GM19240 (cell line): ENCODE results near the gene PRDM16.
"Not testable (repeated sequence)": the region's sequence is repeated elsewhere in the genome, so short reads cannot be mapped to it uniquely, and the experiment has no call there.

Source experiments
- DNase-seq: peaks from one replicate; pipeline ENCODE4 v3.0.0; 2011; ENCODE audit warnings: low spot score; ENCODE audit not compliant: insufficient read length

The PRDM16 gene

DNA sequence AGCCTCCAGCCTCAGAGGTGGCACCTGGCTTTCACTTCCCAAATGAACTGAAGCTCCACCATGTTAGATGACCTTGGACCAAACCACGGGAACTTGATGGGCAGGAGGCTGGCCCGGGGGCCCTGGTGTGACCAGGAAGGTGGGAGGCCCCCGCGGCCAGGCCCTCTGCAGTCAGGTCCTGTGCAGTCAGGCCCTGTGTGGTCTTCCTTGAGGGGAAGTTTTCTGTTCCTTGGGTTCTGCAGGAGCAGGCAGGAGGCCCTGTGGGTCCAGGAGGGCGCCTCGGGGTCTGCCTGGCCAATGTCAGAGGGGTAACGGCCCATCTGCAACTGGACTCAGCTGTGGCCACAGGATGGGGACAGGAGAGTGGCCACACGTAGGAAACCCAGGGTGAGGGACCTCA lies 13.0 kb downstream of the PRDM16 start:
- DNase-seq: no peak

DNA sequence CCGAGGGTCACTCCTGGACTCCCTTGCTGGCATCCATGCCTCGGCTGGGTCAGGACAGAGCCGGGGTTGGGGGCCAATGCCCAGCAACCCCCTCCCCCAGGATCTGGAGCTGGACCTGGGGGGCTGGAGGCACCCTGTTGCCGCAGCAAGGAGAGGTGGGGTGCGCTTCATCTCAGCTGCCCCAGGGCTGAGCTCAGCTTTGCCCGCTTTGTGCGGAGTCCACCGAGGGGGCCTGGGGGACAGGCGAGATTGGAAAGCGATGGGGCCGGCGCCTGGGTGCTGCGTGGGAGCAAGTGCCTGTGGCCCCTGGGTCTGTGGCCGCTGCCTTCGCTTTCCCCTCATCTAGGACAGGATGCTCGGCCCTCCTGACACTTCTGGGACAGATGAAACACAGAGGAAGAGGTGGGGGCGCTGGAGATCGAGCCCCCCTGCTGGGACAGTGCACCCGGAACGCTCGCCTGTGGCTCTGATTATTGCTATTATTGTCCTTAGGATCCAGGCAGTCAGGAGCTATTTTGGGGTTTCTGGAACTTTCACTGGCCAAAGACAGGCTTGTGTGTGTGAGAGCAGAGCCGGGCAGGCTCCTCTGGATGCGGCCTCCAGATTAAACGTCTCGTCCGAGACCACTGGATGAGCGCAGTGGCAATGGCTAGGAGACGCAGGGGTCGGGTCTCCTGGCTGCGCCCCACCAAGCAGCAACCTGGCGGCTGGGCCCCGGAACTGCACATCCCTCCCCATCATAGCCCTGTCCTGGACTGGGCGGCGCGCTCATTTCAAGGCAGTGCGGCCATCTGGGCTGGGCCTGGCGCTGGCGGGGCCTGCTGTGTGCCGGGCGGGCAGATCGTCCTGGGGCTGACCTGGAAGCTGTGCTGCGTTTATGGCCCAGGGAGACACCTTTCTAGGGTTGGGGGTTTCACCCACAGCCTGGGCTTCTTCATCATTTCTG lies 13.8 kb downstream of the PRDM16 start:
- no peak for DNase-seq

DNA sequence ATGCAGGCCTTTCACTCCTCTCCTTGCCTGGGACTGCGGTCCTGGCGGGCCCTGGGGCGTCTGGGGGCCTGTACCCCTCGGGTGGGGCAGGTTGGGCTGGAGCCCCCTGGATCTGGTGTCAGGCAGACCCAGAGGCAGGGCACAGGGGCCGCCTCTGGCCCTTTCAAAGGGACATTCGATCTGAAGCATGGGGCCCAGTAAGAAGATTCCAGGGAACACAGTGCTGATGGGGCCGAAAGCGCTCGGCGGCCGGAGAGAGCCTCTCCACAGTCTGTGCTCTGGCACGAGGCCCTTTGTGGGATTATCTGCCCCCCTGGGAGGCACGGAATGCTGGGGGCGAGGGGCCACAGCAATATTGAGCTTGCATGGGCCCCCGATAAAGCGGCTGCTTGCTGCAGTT lies 15.2 kb downstream of the PRDM16 start:
- DNase-seq: no peak

DNA sequence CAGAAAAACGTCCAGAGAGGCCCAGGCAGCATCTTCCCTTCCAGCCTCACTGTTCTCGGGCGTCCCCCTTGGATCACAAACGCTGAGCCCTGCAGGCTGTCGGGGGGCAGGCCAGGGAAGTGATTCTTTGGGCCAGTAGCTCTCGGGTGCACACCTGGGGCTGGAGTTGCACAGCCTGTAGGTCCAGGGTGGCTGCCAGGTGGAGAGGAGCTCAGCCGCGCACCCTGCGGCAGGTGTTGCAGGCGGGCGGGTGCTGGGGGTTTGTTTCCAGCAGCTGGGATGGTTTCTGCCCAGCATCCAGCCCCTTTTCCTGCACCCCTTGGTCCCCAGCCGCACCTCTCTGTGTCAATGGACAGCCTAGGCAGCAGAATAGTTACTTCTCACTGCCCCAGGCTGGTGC lies 15.7 kb downstream of the PRDM16 start:
- DNase-seq: no peak

DNA sequence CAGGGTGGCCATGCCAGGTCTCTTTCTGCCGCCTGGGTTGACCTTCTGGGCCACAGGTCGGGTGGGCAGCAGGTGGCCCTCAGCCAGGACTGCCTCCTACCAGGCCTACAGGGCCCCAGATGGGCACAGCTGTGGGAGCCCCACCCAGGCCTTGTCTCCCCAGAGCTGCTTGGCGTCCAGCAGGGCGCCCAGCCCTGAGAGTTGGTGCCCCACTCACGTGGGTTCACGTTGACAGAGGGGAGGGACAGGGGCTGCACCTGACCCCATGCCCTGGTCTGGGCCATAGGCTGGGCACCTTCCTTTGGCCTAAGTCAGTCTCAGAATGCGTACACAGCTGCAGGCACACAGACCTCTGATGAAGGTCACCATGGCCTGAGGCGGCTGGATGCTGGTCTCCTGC lies 16.7 kb downstream of the PRDM16 start:
- DNase-seq: no peak

DNA sequence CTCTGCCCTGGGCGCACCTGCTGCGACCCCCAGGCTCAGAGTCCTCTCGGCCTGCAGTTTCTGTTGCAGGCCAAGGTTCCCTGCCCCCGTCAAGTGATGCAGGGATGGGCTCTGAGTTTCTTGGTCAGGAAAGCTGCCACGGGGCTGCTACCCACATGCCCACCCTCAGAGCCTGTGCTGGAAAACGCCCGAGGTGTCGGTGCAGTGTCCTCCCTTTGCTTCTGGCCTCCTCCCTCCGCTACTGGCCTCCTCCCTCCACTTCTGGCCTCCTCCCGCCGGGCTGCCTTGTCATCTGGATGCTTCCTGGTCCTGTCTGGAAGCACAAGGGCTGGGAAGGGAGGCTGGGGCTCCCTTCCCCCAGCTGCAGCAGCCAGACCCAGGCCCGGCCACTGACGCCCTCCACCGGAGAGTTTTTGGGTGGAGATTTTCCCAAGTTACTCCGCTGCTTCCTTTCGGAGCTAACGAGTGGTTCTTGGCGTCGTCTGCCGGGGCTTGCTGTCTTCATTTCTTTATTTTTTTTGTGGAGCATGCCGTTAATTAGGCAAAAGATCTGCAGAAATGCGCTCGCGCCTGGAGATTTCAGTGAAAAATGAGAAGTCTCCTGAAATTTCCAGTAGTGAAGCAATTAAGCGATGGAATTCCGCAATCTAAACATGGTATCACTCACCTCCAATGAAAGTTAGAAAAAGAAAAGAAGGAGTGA lies 17.4 kb downstream of the PRDM16 start:
- DNase-seq: no peak

DNA sequence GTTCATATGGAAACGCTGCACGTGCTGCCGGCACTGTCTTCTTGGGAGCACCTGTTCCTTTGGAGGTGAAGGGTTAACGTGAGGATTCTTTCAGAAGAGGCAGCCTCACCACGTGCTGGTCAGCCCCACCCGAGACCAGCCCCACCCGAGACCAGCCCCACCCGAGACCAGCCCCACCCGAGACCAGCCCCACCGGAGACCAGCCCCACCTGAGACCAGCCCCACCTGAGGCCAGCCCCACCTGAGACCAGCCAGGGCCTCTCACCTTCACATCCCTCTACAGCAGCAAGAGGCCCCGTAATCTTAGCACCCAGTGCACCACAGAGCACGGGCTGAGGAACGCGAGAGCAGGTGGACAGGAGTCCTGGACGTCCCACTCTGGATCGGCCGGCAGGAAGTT lies 18.0 kb downstream of the PRDM16 start:
- DNase-seq: no peak

DNA sequence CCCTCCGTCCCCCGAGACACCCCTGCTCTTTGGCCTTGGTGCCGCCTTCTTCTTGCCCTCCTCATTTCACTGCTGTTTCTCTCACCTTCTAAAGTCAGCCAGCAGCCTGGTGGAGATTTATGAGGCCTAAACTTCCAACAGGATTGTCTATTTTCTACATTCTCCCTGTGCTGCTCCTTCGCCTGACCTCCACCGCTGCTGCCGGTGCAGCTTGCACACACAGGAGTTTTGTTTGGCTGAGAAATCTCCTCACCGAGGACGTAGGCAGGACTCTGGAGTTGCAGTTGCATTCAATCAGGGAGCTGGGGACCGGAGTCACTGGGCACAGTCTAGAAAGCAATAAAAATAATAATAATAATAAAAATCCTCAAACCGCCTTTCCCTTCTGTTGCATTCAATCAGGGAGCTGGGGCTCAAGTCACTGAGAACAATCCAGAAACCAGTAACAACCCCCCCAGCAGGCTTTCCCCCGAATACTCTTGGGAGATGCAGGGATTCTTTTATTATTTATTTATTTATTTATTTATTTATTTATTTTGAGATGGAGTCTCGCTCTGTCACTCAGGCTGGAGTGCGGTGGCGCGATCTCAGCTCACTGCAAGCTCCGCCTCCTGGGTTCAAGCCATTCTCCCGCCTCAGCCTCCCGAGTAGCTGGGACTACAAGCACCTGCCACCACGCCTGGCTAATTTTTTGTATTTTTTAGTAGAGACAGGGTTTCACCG lies 19.1 kb downstream of the PRDM16 start:
- not testable (repeated sequence) for DNase-seq

DNA sequence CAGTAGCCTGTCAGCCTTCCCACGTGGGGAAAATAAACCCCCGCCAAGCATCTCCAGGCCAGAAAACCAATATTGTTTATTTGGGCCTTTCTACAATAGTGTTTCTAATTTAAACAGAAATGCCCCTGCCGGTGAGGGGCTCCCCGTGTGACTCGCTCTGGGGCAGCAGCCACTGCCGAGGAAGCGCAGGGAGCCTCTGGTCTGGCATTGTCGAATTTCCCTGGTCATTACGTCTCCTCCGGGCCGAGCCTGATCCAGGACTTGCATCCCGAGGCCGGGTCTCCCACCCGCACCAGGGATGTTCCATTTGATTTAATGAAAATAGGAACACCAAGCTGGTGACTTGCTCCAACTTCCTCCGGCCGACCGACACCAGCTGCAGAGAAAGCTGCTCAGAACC lies 20.5 kb downstream of the PRDM16 start:
- no peak for DNase-seq

DNA sequence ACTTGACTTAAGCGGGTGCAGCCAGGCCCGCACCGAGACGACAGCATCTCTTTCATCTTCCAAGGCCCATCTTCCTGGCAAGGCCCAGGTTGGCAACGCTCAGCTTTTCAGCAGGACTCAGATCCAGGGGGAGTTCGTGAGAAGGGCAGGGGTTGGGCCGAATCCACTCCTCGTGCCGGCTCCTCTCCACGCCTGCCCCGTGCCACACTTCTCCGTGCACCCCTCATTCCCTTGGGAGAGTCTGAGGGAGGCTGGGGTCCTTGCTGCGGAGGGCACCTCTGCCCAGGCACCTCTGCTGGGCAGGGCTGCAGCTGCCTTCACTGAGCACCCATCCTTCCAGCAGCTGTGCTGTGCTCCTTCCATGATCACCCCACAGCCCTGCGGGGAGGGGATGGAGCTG lies 22.3 kb downstream of the PRDM16 start:
- DNase-seq: no peak

DNA sequence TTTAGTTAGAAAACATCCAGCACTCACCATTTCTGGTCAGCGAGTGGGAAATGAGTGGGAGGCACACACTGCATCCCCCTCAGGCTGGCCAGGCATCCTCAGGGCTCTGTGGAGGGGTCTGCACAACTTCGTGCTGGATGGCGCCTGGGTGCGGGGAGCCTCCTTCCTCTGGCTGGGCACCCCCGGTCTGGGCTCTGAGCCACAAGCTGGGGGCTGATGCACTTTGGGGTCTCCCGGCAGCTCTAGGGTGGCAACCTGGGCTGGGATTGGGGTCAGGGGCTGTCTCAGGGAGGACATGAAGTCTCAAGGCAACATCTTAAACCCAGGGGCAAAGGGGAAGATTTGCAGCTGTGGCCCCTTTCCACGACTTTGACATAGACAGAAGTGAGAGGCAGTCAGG lies 23.5 kb downstream of the PRDM16 start:
- no peak for DNase-seq

DNA sequence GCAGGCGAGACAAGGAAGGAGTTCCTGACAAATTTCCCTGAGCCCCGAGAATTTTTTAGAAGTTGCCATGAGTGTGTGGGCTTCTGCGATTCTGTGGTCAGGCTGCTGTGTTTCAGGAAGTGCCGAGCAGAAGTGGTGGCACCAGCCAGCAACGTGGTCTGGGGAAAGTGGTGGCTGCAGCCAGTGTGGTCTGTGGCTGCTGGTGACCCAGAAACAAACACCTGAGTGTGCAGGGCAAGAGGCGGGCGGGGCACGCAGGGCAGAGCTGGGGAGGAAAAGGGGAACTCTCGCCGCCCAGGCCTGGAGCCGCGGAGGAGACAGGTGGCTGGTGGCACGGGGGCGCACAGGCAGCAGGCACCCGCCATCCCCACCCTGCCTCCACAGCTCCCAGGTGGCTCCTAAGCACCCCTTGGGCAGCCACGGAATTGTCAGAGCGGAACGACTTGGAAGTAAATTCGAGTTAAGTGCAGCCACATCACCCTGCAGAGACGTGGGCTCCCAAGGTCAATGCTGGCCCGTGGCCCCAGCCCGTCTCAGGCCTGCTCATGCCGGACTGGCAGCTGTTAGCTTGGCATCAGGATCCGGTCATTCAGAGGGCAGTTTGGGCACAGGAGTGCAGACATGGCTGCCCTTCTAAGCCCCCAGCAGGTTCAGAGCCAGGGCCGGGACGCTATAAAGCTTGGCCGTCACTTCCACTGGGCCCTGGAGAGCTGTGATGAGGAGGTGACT lies 25.1 kb downstream of the PRDM16 start:
- DNase-seq: no peak

DNA sequence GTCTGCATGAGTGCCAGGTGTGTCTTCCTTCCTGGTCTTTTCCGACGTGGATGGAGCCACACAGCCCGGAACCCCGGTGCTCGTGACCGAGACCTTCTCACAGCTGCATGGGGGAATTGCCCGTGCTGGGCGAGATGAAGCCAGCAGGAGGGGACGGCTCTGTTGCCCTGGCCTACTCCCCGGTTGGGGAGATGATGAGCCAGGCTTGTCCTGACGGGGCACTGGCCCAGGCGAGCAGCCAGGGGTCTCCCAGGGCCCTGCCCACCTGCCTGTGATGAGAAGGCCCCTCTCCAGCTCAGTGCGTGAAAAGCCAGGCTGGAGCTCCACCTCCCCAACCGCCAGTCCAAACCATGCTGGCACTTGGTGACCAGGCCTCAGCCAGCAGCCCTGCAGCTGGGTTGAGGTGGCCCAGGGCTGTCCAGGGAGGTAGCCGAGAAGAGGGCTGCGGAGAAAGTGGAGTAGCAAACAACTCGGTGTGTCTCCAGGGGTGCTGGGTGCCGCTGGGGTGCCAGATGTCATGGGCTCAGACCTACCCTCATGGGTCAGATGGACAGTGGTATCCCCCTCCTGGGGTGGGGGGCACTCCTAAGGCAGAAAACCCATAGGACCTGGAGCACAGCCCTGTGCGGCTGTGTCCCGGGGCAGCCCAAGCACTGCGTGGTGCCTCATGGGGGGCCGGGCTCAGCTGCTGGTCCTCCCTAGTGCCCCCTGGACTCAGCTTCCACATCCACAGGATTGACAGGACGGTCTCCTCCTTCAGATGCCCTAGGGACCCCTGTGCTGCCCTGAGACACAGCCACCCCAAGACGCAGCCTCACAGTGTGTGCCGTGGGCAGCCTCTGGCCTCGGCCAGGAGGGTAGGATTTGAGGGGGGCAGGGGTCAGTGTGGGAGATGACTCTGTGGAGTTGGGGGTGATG lies 26.1 kb downstream of the PRDM16 start:
- no peak for DNase-seq

DNA sequence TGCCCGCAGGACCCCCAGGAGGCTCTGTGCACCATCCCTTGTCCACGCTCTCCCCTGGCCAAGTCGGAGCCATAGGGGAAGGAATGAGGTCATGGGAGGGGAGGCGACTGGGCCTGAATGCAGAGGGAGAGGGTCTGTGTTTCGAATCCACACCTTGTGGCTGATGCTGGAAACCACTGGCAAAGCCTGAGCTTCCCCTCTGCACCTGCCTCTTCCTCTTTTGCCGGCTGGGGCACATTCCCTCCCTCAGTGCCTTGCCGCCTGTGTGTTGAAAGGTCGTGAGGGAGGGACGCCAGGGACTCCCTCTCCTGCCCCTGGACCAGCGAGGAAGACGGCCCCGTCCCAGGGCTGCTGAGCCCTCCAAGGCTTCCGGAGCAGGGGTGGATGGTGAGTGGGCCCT lies 27.3 kb downstream of the PRDM16 start:
- DNase-seq: no peak

DNA sequence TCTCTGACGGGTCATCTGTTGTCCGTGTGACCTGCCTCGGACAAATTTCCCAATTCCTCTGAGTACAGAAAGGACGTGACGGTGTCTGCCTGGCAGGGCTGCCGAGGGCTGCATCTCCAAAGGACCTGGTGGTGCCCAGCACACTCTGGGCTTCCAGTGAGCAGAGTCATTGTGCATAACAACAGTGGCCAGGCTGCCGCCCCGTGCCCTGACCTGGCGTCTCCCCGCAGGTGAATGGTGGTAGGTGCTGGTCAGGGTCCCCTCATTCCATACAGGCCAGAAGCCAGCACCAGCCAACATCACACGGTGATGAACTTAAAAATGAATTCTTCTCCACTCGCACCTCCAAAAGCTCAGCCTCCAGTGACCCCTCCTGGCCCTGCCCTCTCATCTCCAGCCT lies 28.2 kb downstream of the PRDM16 start:
- DNase-seq: no peak

DNA sequence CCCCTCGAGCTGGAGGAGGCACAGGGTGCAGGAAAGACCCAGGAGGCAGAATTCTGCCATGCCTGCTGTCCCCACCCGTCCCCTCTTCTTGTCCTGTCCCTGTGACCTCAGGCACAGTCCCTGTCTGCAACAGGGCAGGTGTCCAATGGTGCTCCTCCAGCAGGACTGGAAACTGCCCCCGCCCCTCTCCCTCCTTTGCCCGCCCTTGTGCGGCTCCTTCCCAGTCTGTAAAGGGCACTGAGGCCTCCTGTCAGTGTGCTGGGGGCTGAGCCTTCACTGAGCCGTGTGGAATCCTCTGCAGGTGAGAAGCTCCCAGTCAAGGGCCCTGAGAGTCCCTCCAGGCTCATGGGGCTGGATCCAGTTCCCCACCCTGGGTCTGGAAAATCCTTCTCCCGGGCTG lies 28.9 kb downstream of the PRDM16 start:
- no peak for DNase-seq

DNA sequence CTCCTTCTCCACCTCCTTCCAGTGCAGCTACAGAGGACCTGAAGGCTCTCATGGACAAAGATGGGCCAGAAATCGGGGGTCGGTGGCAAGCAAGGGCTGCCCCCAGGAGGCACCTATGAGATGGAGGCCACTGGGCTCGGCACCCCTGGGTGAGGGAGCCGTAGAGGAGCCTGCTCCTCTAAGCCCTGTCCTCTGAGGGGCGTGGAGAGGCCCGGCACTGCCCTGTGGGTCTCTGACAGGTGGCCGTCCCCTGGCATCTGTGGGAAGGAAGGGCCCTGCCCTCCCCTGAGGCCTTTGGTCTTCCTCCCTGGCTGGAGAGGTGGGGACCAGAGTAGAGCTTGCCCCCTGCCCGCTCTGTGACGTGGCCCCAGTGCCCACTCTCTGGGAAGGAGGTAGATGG lies 30.9 kb downstream of the PRDM16 start:
- no peak for DNase-seq

DNA sequence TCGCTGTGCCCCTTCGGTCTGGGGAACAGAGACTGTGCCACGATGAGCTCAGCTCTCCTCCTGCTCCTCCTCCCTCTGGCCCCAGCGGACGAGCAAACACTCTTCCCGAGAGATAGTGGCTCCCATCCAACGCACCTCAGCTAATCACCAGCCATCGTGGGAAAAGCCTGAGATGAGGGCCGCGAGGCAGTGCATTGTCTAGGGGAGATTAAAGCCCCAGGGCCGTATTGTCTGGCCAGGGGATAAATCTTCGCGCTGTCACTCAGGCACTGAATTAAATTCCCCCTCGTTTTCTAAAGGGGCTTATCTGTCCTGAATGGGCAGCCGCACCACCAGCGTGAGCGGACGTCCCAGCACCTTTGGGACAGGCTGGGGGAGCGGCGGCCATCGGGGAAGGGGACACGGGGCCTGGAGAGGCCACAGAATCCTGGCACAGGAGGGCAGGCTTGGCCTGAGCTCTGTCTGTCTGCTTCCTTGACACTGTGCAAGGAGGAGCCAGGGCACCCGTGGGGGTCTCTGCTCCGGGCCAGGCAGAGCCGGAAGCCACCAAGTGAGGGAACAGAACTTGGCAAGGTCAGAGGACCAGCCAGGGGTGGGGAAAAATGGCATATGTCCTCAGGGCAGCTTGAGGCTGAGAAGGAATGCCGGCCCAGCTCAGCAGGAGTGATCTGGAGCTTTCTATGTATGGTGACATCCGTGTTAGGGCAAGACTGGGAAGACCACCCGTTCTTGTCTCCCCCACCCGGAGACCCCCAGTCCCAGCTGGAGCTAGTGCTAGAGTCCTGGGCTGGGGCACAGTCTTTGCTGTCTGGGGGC lies 32.3 kb downstream of the PRDM16 start:
- DNase-seq: no peak

DNA sequence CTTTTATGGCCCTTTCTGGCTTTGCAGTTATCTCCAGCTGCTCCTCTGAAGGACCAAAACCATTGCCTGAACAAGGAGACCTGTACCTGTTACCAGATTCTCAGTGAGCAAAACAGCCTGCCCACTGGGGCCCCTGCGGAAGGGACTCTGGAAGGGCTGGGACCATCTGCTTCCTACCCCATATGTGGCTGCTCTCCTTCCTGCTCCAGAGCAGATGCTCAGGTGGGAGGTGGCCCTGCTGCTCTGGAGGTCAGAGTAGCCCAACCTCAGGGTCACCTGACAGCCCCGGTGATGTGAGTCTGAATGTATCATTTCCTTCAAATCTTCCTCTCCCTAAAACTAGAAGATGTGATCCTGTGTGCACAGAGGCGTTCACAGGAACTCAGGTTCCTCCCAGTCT lies 33.6 kb downstream of the PRDM16 start:
- DNase-seq: no peak
